Epithelial cell of esophagus (primary cell): ENCODE data around the gene SCG2.

Source experiments
- DNase-seq: peaks from one replicate; pipeline ENCODE4 v3.0.0; 2010; ENCODE audit warnings: low read depth
- H3K4me3 ChIP-seq: 2 replicates; pipeline ENCODE4 v1.5.1; 2011; ENCODE audit warnings: mild to moderate bottlenecking, low read length, control low read depth
- CTCF ChIP-seq: IDR thresholded peaks from 2 replicates; pipeline ENCODE4 v1.5.1; 2011; ENCODE audit warnings: low read depth, mild to moderate bottlenecking, low read length, control low read depth, inconsistent platforms; ENCODE audit not compliant: insufficient read depth; ENCODE audit errors: missing control alignments

SCG2 gene

DNA sequence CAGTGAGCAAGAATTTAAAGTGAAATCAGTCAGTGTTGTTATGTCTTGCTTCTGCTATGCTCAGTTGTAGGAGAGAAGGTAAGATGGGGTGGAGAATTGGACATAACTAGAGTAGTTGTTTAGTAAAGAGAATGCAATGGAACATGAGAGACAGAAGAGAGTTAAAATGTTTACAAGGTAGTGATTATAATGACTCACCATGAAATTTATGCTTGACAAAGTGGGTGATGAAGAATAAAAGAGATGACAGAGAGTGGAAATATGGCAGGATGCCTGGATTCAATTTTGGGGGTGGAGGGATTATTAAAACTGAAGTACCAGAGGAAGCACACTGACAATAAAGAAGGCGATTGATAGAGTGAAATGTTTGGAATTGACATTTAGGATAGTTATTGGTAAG lies 10.6 kb downstream of the SCG2 start:
- no peak for DNase-seq
- TF ChIP-seq CTCF = no peak
- H3K4me3 ChIP-seq = no peak overlapping the region

DNA sequence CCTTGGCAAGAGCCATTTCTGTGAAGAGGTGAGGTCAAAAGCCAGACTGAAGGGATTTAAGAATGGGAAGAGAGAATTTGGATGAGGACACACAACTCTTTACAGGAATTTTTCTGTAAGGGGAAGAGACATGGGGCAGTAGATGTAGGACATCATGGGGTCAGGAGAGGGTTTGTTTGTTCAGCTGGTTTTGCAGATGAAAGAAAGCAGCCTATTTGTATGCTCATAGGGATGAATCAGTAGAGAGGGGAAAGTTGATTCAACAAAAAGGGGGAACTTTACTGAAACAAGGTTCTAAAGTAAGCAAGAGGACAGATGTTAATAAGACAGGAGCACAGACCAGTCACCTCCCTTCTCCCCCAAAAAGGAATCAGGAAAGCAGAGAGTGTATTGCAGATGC lies 11.2 kb downstream of the SCG2 start:
- DNase-seq = no peak
- no peak overlapping the region for H3K4me3 ChIP-seq
- TF ChIP-seq CTCF = no peak

DNA sequence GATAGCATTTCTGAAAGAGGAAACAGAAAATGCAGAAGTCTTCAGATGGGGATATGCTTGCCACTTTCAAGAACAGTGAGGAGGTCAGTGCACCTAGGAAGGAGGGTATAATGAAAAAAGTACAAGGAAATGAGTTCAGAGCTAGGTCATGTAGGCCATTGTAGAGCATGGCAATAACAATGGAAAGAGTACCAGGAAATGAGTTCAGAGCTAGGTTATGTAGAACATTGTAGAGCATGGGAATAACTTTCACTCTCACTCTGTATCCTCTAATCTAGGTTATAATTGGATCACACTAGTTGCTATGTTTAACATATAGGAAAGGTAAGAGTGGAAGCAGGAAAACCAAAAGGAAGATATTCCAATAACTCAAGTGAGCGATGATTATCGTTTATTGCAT lies 12.3 kb downstream of the SCG2 start:
- no peak for TF ChIP-seq CTCF

DNA sequence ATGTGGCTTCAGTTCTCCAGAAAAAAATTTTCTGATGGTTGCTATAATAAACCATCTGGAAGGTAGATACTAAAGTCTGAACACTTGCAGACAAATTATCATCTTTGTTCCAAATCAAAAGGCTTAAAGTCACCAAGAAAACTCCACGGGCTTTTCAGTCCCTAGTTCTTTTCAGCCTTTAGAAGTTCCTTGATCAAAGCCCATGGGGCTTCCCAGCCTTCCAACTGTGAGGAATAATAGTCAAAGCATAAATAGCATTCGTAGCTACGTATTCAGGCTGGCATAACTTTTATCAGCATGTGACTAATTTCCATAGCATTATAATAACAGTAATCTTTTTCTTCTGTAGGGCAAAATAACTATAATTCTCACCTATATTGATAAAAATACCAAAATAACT lies 13.9 kb downstream of the SCG2 start:
- DNase-seq = no peak
- no peak overlapping the region for H3K4me3 ChIP-seq
- TF ChIP-seq CTCF = no peak

More for the DNA sequence above, 12.3 kb downstream of the SCG2 start:
- H3K4me3 ChIP-seq = no peak overlapping the region
- DNase-seq = no peak

DNA sequence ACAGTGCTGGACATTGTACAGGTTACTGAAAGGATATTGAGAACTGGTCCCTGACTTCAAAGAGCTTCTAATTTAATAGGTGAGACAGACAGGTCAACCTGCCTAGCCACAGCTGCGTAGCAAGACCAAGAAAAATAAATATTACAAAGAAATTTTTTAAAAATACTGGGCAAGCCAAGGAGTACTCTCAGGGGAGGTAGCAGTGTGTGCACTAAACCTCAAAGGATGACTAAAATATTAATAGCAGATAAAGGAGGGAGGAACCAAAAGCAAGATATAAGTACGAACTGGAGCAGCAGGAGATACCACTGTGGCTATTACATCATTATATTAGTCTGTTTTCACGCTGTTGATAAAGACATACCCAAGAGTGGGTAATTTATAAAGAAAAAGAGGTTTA lies 14.9 kb downstream of the SCG2 start:
- no peak overlapping the region for H3K4me3 ChIP-seq
- no peak for TF ChIP-seq CTCF
- no peak for DNase-seq

DNA sequence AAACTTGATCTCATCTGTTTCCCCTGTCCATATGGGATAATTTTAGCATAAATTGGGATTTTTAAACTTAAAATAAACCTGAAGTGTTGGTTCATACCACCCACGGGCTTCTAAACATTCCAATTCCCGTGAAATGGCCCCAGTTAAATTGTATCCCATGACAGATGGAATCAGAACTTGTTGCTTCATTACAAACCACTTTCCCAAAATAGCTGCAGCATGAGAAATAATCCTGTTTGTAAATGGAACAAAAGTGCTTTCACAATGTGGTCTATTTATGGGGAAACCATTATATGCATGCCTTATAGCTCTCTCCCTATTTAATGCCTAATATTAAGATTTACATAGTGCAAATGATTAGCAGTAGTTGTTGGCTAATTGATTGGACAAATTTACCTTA lies 15.9 kb downstream of the SCG2 start:
- no peak overlapping the region for H3K4me3 ChIP-seq
- DNase-seq = peak; percentile 37
- no peak for TF ChIP-seq CTCF

DNA sequence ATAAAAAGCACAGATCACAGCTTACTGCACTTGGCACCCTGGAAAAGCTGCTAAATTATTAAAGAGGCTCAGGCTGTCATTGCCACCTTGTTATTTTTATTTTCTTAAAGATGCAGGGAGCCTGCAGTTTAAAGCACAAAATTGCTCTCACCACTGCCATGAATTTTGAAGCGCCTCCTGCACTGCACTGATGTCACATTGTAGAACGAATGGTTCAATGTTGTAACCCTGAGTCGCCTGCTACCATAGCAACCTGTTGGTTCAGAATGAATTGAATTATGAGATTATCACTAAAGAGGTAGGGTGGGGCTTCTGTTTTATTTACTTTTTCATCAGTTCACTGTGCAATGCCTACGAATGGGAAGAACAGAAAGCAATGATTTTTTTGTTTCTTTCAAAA lies 16.5 kb downstream of the SCG2 start:
- peak; percentile 15 for DNase-seq
- TF ChIP-seq CTCF = no peak
- H3K4me3 ChIP-seq = no peak overlapping the region
